Astrocyte (in vitro differentiated cells and primary cell): ENCODE results near the gene DERL2.

Experiments used
- EZH2 ChIP-seq: IDR thresholded peaks from 2 replicates; pipeline ENCODE4 v1.6.1; 2012; ENCODE audit warnings: mild to moderate bottlenecking, low read length, inconsistent platforms; ENCODE audit not compliant: insufficient read depth
- TF ChIP-seq, protein P1 (sequence below): IDR thresholded peaks from 2 replicates; pipeline ENCODE4 v1.5.1; 2011; ENCODE audit warnings: low read depth, mild to moderate bottlenecking, inconsistent platforms, low read length, moderate library complexity; ENCODE audit not compliant: insufficient read depth

DNA sequence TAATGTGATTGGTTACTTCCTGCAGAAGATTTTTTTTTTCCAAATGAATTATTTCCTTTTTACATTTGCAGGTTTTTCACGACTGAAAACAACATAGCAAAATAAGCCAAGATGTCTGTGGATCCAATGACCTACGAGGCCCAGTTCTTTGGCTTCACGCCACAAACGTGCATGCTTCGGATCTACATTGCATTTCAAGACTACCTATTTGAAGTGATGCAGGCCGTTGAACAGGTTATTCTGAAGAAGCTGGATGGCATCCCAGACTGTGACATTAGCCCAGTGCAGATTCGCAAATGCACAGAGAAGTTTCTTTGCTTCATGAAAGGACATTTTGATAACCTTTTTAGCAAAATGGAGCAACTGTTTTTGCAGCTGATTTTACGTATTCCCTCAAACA lies 2.8 kb upstream of the DERL2 start:
- TF ChIP-seq, protein P1, sequence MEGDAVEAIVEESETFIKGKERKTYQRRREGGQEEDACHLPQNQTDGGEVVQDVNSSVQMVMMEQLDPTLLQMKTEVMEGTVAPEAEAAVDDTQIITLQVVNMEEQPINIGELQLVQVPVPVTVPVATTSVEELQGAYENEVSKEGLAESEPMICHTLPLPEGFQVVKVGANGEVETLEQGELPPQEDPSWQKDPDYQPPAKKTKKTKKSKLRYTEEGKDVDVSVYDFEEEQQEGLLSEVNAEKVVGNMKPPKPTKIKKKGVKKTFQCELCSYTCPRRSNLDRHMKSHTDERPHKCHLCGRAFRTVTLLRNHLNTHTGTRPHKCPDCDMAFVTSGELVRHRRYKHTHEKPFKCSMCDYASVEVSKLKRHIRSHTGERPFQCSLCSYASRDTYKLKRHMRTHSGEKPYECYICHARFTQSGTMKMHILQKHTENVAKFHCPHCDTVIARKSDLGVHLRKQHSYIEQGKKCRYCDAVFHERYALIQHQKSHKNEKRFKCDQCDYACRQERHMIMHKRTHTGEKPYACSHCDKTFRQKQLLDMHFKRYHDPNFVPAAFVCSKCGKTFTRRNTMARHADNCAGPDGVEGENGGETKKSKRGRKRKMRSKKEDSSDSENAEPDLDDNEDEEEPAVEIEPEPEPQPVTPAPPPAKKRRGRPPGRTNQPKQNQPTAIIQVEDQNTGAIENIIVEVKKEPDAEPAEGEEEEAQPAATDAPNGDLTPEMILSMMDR: no peak
- TF ChIP-seq EZH2: no peak
